ENCODE results near the gene RAP2A. TPM values are rescaled to one million over a fixed set of nuclear protein-coding genes. Genes with fewer than 3 reads are reported as not detected.

Gene RAP2A
- total RNA-seq, 1 experiment from 2014 or later, result 15.2 TPM

DNA sequence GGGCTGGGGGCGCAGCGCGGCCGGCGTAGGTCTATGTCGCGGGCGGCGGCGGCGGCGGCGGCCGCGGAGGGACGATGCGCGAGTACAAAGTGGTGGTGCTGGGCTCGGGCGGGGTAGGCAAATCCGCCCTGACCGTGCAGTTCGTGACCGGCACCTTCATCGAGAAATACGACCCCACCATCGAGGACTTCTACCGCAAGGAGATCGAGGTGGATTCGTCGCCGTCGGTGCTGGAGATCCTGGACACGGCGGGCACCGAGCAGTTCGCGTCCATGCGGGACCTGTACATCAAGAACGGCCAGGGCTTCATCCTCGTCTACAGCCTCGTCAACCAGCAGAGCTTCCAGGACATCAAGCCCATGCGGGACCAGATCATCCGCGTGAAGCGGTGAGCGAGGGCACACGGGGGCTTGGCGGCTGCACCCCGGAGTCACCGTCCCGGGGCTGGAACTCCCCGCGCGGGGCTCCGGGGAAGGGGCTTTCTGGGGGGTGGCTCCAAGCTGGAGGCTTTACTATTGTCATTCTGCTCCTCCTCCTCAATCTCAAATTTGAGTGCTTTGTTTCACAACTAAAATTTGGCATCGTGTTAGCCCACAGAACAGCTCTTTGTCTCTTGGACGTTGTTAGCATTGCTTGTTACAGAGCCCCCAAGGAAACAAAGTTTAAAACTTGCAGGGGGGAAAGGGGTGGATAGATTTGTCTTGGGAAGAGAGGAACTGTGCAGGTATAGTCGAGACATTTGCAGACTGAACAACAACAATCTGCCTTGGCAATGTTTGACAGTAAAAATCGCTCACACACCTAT, 630 bp downstream of the RAP2A start:
- Histone ChIP-seq H3K9ac (ENCODE audit: low read length) (peak overlapping the region; percentile 75), H3K27ac (ENCODE audit: low read length) (no peak overlapping the region), H3K9me3 (ENCODE audit: low read length) (no peaks in the 10 kb centered on the region), H3K4me2 (ENCODE audit: low read length) (peak overlapping the region; percentile 93), H4K20me1 (ENCODE audit: low read length) (no peaks in the 10 kb centered on the region), H3K36me3 (ENCODE audit: low read depth, low read length) (no peaks in the 10 kb centered on the region), H3K9me2 (replicated peaks; ENCODE audit: low read length) (no peaks in the 10 kb centered on the region), H3K79me2 (ENCODE audit: low read length) (peaks cover 33% of the 10 kb centered on the region), H3F3A (ENCODE audit: low read length, unreplicated experiment) (no peaks in the 10 kb centered on the region), H3K27me3 (ENCODE audit: low read length) (no peaks in the 10 kb centered on the region), H2AFZ (ENCODE audit: low read length) (peak overlapping the region; percentile 75), H3K4me3 (ENCODE audit: low read length) (peak overlapping the region; percentile 93), H3K4me1 (ENCODE audit: insufficient read depth, low read length) (peaks cover 9% of the 10 kb centered on the region)
- intact Hi-C loops (cut with micrococcal nuclease), result loop anchor here (5.0 to 10.0 kb wide), 3 partner anchors 212 to 1650 kb away; partner anchors contain the start of genes MBNL2 and UGGT2
- no peak for TF ChIP-seq CTCF (conservative IDR thresholded peaks at IDR 0.05; ENCODE audit: low read depth, low read length)
- TF ChIP-seq EZH2phosphoT487 (IDR thresholded peaks at IDR 0.05; ENCODE audit: borderline replicate concordance, low read length), result no peak
- no peak for TF ChIP-seq EZH2 (IDR thresholded peaks at IDR 0.05; ENCODE audit: low read length, unreplicated experiment)
- DNase-seq (peak; percentile 15), ATAC-seq (peak; percentile 2; the same call in 1 of the 2 replicates)
- TSS peak; percentile 42 for BruUV-seq (replicated peaks)
- ChIA-PET POLR2A (ENCODE audit: unreplicated experiment) (interaction anchor here (0.6 kb wide), 2 partner anchors 50 to 1766 kb away, joined by 4 to 6 read pairs; no protein-coding TSS in a partner anchor), CTCF (no interaction called here)

- H3F3A ChIP-seq (ENCODE audit: low read length, unreplicated experiment), result no peaks in the 10 kb centered on the region
- no peak overlapping the region for H3K27ac ChIP-seq (ENCODE audit: low read length)
- H3K4me2 ChIP-seq (ENCODE audit: low read length), result peak overlapping the region; percentile 93
- POLR2A ChIA-PET (ENCODE audit: unreplicated experiment), result interaction anchor here (0.6 kb wide), 1 partner anchor 23 kb away, joined by 3 read pairs; no protein-coding TSS in a partner anchor
- BruUV-seq (replicated peaks), result no TSS peak
- no peak for DNase-seq
- no peaks in the 10 kb centered on the region for H4K20me1 ChIP-seq (ENCODE audit: low read length)
- H3K9me3 ChIP-seq (ENCODE audit: low read length), result no peaks in the 10 kb centered on the region
- H3K27me3 ChIP-seq (ENCODE audit: low read length), result no peaks in the 10 kb centered on the region
- H3K4me3 ChIP-seq (ENCODE audit: low read length), result peak overlapping the region; percentile 93
- ATAC-seq, result no peak
- TF ChIP-seq EZH2phosphoT487 (IDR thresholded peaks at IDR 0.05; ENCODE audit: borderline replicate concordance, low read length), result no peak
- TF ChIP-seq EZH2 (IDR thresholded peaks at IDR 0.05; ENCODE audit: low read length, unreplicated experiment), result no peak
- TF ChIP-seq CTCF (conservative IDR thresholded peaks at IDR 0.05; ENCODE audit: low read depth, low read length), result no peak
- no peaks in the 10 kb centered on the region for H3K9me2 ChIP-seq (replicated peaks; ENCODE audit: low read length)
- H3K4me1 ChIP-seq (ENCODE audit: insufficient read depth, low read length), result peaks cover 9% of the 10 kb centered on the region
- H2AFZ ChIP-seq (ENCODE audit: low read length), result peak overlapping the region; percentile 75; the same call in 1 of the 2 replicates
- intact Hi-C loops (cut with micrococcal nuclease), result loop anchor here (10.0 kb wide), 1 partner anchor 1649 kb away; no protein-coding TSS in a partner anchor
- CTCF ChIA-PET, result no interaction called here
- peaks cover 33% of the 10 kb centered on the region for H3K79me2 ChIP-seq (ENCODE audit: low read length)
- no peaks in the 10 kb centered on the region for H3K36me3 ChIP-seq (ENCODE audit: low read depth, low read length)
- peak overlapping the region; percentile 75 for H3K9ac ChIP-seq (ENCODE audit: low read length)
These were observed 1.4 kb downstream of the RAP2A start for GRCh38 chr13:97435323-97435722.
